WTC11 (cell line): ENCODE measurements around the gene SHISA9. TPM values are rescaled to one million over a fixed set of nuclear protein-coding genes. Genes with fewer than 3 reads are reported as not detected.

Source experiments
- ATAC-seq: fragments of 200-7000 bp; cut with Tn5 transposase; 2 replicates; pipeline ENCODE4 v1.10.0; 2021; ENCODE audit warnings: mild to moderate bottlenecking, moderate library complexity
- CTCF ChIA-PET: fragments of 300-600 bp; sonication (Branson Sonifier 250); formaldehyde crosslinking; loops from one replicate; lab custom pipeline; 2021; ENCODE audit warnings: antibody characterized with exemption; lab: Charles Lee
- POLR2A ChIA-PET: fragments of 350-600 bp; sonication (Branson Sonifier 250); formaldehyde crosslinking; loops from one replicate; lab custom pipeline; 2021; ENCODE audit warnings: antibody characterized with exemption; lab: Charles Lee
- DNase-seq: peaks from one replicate; pipeline ENCODE4 v3.0.0; 2021; ENCODE audit warnings: low spot score
- H3K27ac Mint-ChIP-seq: 2 replicates; pipeline ENCODE4 v1.8.0; 2021; ENCODE audit warnings: mixed read lengths
- H3K27me3 Mint-ChIP-seq: 2 replicates; pipeline ENCODE4 v1.8.0; 2021; ENCODE audit warnings: low read depth, mild to moderate bottlenecking, moderate library complexity, mixed read lengths
- H3K36me3 Mint-ChIP-seq: 2 replicates; pipeline ENCODE4 v1.8.0; 2021; ENCODE audit warnings: mixed read lengths
- H3K4me1 Mint-ChIP-seq: 2 replicates; pipeline ENCODE4 v1.8.0; 2022; ENCODE audit warnings: mixed read lengths
- H3K4me3 Mint-ChIP-seq: 2 replicates; pipeline ENCODE4 v1.8.0; 2021; ENCODE audit warnings: mild to moderate bottlenecking, moderate library complexity, mixed read lengths
- H3K9me3 Mint-ChIP-seq: 2 replicates; pipeline ENCODE4 v1.8.0; 2021; ENCODE audit warnings: mixed read lengths
- ATF1 ChIP-seq: sonication (generic); formaldehyde crosslinking; IDR thresholded peaks from 2 replicates; pipeline ENCODE4 v1.8.1; 2023; ENCODE audit warnings: mild to moderate bottlenecking, moderate library complexity, missing genetic modification reagents
- ATF3 ChIP-seq: sonication (generic); formaldehyde crosslinking; conservative IDR thresholded peaks from 2 replicates; pipeline ENCODE4 v1.8.1; 2022; ENCODE audit warnings: mild to moderate bottlenecking, missing genetic modification reagents
- E2F1 ChIP-seq: sonication (generic); formaldehyde crosslinking; IDR thresholded peaks from 2 replicates; pipeline ENCODE4 v1.8.0; 2022; ENCODE audit warnings: mild to moderate bottlenecking, missing genetic modification reagents
- GABPB1 ChIP-seq: sonication (generic); formaldehyde crosslinking; IDR thresholded peaks from 2 replicates; pipeline ENCODE4 v1.8.1; 2023; ENCODE audit warnings: mild to moderate bottlenecking, missing genetic modification reagents
- GRHL2 ChIP-seq: fragments of 250-450 bp; sonication (Bioruptor Pico); IDR thresholded peaks from 2 replicates; pipeline ENCODE4 v1.8.0; 2022; ENCODE audit warnings: mild to moderate bottlenecking, moderate library complexity; ENCODE audit not compliant: insufficient replicate concordance, severe bottlenecking
- NFATC4 ChIP-seq: fragments of 250-450 bp; sonication (Bioruptor Pico); IDR thresholded peaks from 2 replicates; pipeline ENCODE4 v1.9.0; 2021; ENCODE audit warnings: mild to moderate bottlenecking
- NFE2L1 ChIP-seq: sonication (generic); formaldehyde crosslinking; IDR thresholded peaks from 2 replicates; pipeline ENCODE4 v1.8.1; 2023; ENCODE audit warnings: missing genetic modification reagents
- NFYB ChIP-seq: sonication (generic); formaldehyde crosslinking; conservative IDR thresholded peaks from 2 replicates; pipeline ENCODE4 v1.8.0; 2022; ENCODE audit warnings: low read depth, missing genetic modification reagents
- NR3C1 ChIP-seq: sonication (generic); formaldehyde crosslinking; conservative IDR thresholded peaks from 2 replicates; pipeline ENCODE4 v1.8.1; 2023; ENCODE audit warnings: low read depth, mild to moderate bottlenecking, missing genetic modification reagents
- SMAD4 ChIP-seq: sonication (generic); formaldehyde crosslinking; IDR thresholded peaks from 2 replicates; pipeline ENCODE4 v1.8.0; 2022; ENCODE audit warnings: mild to moderate bottlenecking, missing genetic modification reagents
- SP1 ChIP-seq: sonication (generic); formaldehyde crosslinking; conservative IDR thresholded peaks from 2 replicates; pipeline ENCODE4 v1.8.1; 2022; ENCODE audit warnings: missing genetic modification reagents
- TCF7 ChIP-seq: sonication (generic); formaldehyde crosslinking; IDR thresholded peaks from 2 replicates; pipeline ENCODE4 v1.8.0; 2022; ENCODE audit warnings: mild to moderate bottlenecking, low read depth, missing genetic modification reagents, moderate library complexity
- USF1 ChIP-seq: sonication (generic); formaldehyde crosslinking; IDR thresholded peaks from 2 replicates; pipeline ENCODE4 v1.8.0; 2022; ENCODE audit warnings: mild to moderate bottlenecking, missing genetic modification reagents
- USF2 ChIP-seq: sonication (generic); formaldehyde crosslinking; IDR thresholded peaks from 2 replicates; pipeline ENCODE4 v1.8.1; 2023; ENCODE audit warnings: mild to moderate bottlenecking, missing genetic modification reagents, moderate library complexity
- ZNF512 ChIP-seq: sonication (generic); formaldehyde crosslinking; IDR thresholded peaks from 2 replicates; pipeline ENCODE4 v1.8.1; 2022; ENCODE audit warnings: missing genetic modification reagents, borderline replicate concordance
- total RNA-seq: library from RNA; stranded (reverse); gene quantifications from 3 replicates; pipeline ENCODE4 v1.2.3, GENCODE V29; 2021

Gene SHISA9
- total RNA-seq, 1 experiment from 2014 or later, result 37.5 TPM

- Mint-ChIP-seq H3K27ac (no peak overlapping the region), H3K4me1 (peaks cover 45% of the 10 kb centered on the region), H3K9me3 (peaks cover 19% of the 10 kb centered on the region), H3K36me3 (peaks cover 19% of the 10 kb centered on the region), H3K27me3 (no peaks in the 10 kb centered on the region; the same call in 1 of the 2 replicates), H3K4me3 (no peak overlapping the region)
- ChIA-PET CTCF (no interaction called here), POLR2A (no interaction called here)
- DNase-seq (no peak), ATAC-seq (no peak)
- TF ChIP-seq SMAD4 (CRISPR knock-in tag) (no peak), SP1 (CRISPR knock-in tag) (no peak), ZNF512 (CRISPR knock-in tag) (0 out of 2 replicates have a peak, but pooled peaks have one; percentile 72), ATF3 (CRISPR knock-in tag) (no peak)
These were observed 225.7 kb downstream of the SHISA9 start for GRCh38 chr16:13127144-13127543.

GRCh38 chr16:13130586-13130985 is 229.2 kb downstream of the SHISA9 start:
- no peaks in the 10 kb centered on the region; the same call in 1 of the 2 replicates for H3K27me3 Mint-ChIP-seq
- H3K4me1 Mint-ChIP-seq, result peaks cover 29% of the 10 kb centered on the region
- CTCF ChIA-PET, result no interaction called here
- DNase-seq (no peak), ATAC-seq (no peak)
- POLR2A ChIA-PET, result interaction anchor here (0.6 kb wide), 1 partner anchor 17 kb away, joined by 3 read pairs; no protein-coding TSS in a partner anchor
- H3K36me3 Mint-ChIP-seq, result peaks cover 12% of the 10 kb centered on the region
- no peak for TF ChIP-seq NFE2L1 (CRISPR knock-in tag)
- TF ChIP-seq USF2, result no peak
- TF ChIP-seq GABPB1 (CRISPR knock-in tag), result no peak
- H3K9me3 Mint-ChIP-seq, result peaks cover 13% of the 10 kb centered on the region
- H3K4me3 Mint-ChIP-seq, result no peak overlapping the region
- H3K27ac Mint-ChIP-seq, result no peak overlapping the region

GRCh38 chr16:13134836-13135235 is 233.4 kb downstream of the SHISA9 start:
- Mint-ChIP-seq H3K36me3 (peaks cover 9% of the 10 kb centered on the region), H3K27me3 (no peaks in the 10 kb centered on the region), H3K27ac (no peak overlapping the region), H3K4me1 (peaks cover 16% of the 10 kb centered on the region), H3K4me3 (no peak overlapping the region), H3K9me3 (peaks cover 12% of the 10 kb centered on the region)
- POLR2A ChIA-PET, result no interaction called here
- ATAC-seq, result no peak
- no peak for DNase-seq
- CTCF ChIA-PET, result no interaction called here
- TF ChIP-seq NR3C1 (CRISPR knock-in tag) (no peak), NFYB (CRISPR knock-in tag) (peak; percentile 25; the same call in 1 of the 2 replicates), NFATC4 (CRISPR knock-in tag) (no peak), TCF7 (CRISPR knock-in tag) (no peak), E2F1 (CRISPR knock-in tag) (no peak), ATF1 (no peak), GRHL2 (CRISPR knock-in tag) (no peak), USF2 (peak; percentile 66), USF1 (CRISPR knock-in tag) (peak; percentile 50; the same call in 1 of the 2 replicates)
